Fibroblast of lung (primary cell): ENCODE measurements around the gene MAT2A.

Experiments used
- EZH2 ChIP-seq: IDR thresholded peaks from 2 replicates; pipeline ENCODE4 v1.5.1; 2012; ENCODE audit warnings: low read length, control low read depth, mild to moderate bottlenecking; ENCODE audit errors: missing control alignments
- TF ChIP-seq, protein P1 (sequence below), 2 donors: IDR thresholded peaks in 1 of 2; conservative IDR thresholded peaks in 1 of 2; 1 replicate in 1 of 2; 2 replicates in 1 of 2; pipeline ENCODE4 v1.5.1; 2011 to 2012; ENCODE audit warnings: low read length in 2 of 2, control low read depth in 1 of 2, inconsistent platforms in 1 of 2, low read depth in 1 of 2, mild to moderate bottlenecking in 1 of 2

GRCh38 chr2:85579266-85579935, 40.4 kb downstream of the MAT2A start:
- TF ChIP-seq, protein P1, sequence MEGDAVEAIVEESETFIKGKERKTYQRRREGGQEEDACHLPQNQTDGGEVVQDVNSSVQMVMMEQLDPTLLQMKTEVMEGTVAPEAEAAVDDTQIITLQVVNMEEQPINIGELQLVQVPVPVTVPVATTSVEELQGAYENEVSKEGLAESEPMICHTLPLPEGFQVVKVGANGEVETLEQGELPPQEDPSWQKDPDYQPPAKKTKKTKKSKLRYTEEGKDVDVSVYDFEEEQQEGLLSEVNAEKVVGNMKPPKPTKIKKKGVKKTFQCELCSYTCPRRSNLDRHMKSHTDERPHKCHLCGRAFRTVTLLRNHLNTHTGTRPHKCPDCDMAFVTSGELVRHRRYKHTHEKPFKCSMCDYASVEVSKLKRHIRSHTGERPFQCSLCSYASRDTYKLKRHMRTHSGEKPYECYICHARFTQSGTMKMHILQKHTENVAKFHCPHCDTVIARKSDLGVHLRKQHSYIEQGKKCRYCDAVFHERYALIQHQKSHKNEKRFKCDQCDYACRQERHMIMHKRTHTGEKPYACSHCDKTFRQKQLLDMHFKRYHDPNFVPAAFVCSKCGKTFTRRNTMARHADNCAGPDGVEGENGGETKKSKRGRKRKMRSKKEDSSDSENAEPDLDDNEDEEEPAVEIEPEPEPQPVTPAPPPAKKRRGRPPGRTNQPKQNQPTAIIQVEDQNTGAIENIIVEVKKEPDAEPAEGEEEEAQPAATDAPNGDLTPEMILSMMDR (conservative IDR thresholded peaks at IDR 0.05 in 1 of 2, IDR thresholded peaks at IDR 0.05 in 1 of 2; ENCODE audit: low read depth in 1 of 2, low read length in 2 of 2), result no peak
- no peak for TF ChIP-seq EZH2
